IMR-90 (cell line): Measurements from ENCODE around the gene ITGA6. TPM values are rescaled to one million over a fixed set of nuclear protein-coding genes. Genes with fewer than 3 reads are reported as not detected.

Experiments used
- ATAC-seq: fragments of 200-7000 bp; cut with Tn5 transposase; 2 replicates; pipeline ENCODE4 v1.9.1; 2020; ENCODE audit warnings: low read depth, mild to moderate bottlenecking, moderate library complexity
- BruUV-seq: library from RNA; stranded (reverse); fragments of 400-500 nt; replicated peaks from 2 replicates; lab custom pipeline; 2021; lab: Mats Ljungman, UMichigan
- CTCF ChIA-PET: fragments of 300-600 bp; formaldehyde crosslinking; extraction: SDS; loops from one replicate; lab custom pipeline; 2021; ENCODE audit warnings: antibody characterized with exemption; lab: Yijun Ruan, JAX
- POLR2A ChIA-PET: fragments of 300-600 bp; sonication (Branson Sonifier 250); formaldehyde crosslinking; loops from one replicate; lab custom pipeline; 2022; ENCODE audit warnings: antibody characterized with exemption; ENCODE audit not compliant: unreplicated experiment; lab: Charles Lee
- DNase-seq: peaks from one replicate; pipeline ENCODE4 v3.0.0; 2013
- H2AFZ ChIP-seq: replicated peaks from 2 replicates; pipeline ENCODE3; 2013; ENCODE audit warnings: low read length, mild to moderate bottlenecking; ENCODE audit not compliant: poor library complexity
- H2AK5ac ChIP-seq: 2 replicates; pipeline ENCODE4 v1.6.1; 2013; ENCODE audit warnings: low read depth, low read length, inconsistent platforms
- H2AK9ac ChIP-seq: replicated peaks from 2 replicates; pipeline ENCODE3; 2013; ENCODE audit warnings: mild to moderate bottlenecking, low read depth, low read length, moderate library complexity; ENCODE audit not compliant: poor library complexity
- H2BK120ac ChIP-seq: 2 replicates; pipeline ENCODE4 v1.6.1; 2013; ENCODE audit warnings: low read depth, low read length, inconsistent platforms
- H2BK15ac ChIP-seq: 3 replicates; pipeline ENCODE4 v1.6.1; 2013; ENCODE audit warnings: low read depth, low read length, inconsistent platforms
- H2BK20ac ChIP-seq: 2 replicates; pipeline ENCODE4 v1.6.1; 2013; ENCODE audit warnings: low read depth, mild to moderate bottlenecking, inconsistent platforms, low read length, moderate library complexity
- H2BK5ac ChIP-seq: 2 replicates; pipeline ENCODE4 v1.6.1; 2013; ENCODE audit warnings: mild to moderate bottlenecking, low read depth, low read length, inconsistent platforms; ENCODE audit not compliant: poor library complexity, severe bottlenecking
- H3K14ac ChIP-seq: replicated peaks from 2 replicates; pipeline ENCODE4 v1.6.1; 2013; ENCODE audit warnings: low read depth, low read length, inconsistent platforms
- H3K18ac ChIP-seq: 2 replicates; pipeline ENCODE4 v1.6.1; 2013; ENCODE audit warnings: low read depth, low read length, control low read depth
- H3K23ac ChIP-seq: 2 replicates; pipeline ENCODE4 v1.6.1; 2013; ENCODE audit warnings: low read depth, low read length, inconsistent platforms
- H3K27ac ChIP-seq: 2 replicates; pipeline ENCODE4 v1.5.1; 2013; ENCODE audit warnings: mild to moderate bottlenecking, control low read depth, low read length; ENCODE audit not compliant: insufficient read depth
- H3K27me3 ChIP-seq: 2 replicates; pipeline ENCODE4 v1.6.1; 2013; ENCODE audit warnings: low read length; ENCODE audit not compliant: control insufficient read depth, insufficient read depth
- H3K36me3 ChIP-seq: 2 replicates; pipeline ENCODE4 v1.6.1; 2013; ENCODE audit warnings: low read length, mixed read lengths; ENCODE audit not compliant: control insufficient read depth, insufficient read depth
- H3K4ac ChIP-seq: 2 replicates; pipeline ENCODE4 v1.6.1; 2013; ENCODE audit warnings: low read depth, low read length, inconsistent platforms
- H3K4me1 ChIP-seq: 2 replicates; pipeline ENCODE4 v1.6.1; 2013; ENCODE audit warnings: low read length, mixed read lengths; ENCODE audit not compliant: control insufficient read depth, insufficient read depth
- H3K4me2 ChIP-seq: 2 replicates; pipeline ENCODE4 v1.6.1; 2013; ENCODE audit warnings: low read depth, mild to moderate bottlenecking, control low read depth, low read length, moderate library complexity
- H3K4me3 ChIP-seq: 2 replicates; pipeline ENCODE4 v1.5.1; 2013; ENCODE audit warnings: low read depth, mild to moderate bottlenecking, control low read depth, low read length, moderate library complexity; ENCODE audit not compliant: insufficient read depth
- H3K56ac ChIP-seq: 2 replicates; pipeline ENCODE4 v1.6.1; 2013; ENCODE audit warnings: low read length, inconsistent platforms; ENCODE audit not compliant: insufficient read depth; ENCODE audit errors: extremely low read depth
- H3K79me1 ChIP-seq, 2 experiments: 2 replicates each; pipeline ENCODE4 v1.6.1; 2013; ENCODE audit warnings: low read length in 2 of 2, inconsistent platforms in 1 of 2, low read depth in 1 of 2
- H3K9ac ChIP-seq: 2 replicates; pipeline ENCODE4 v1.6.1; 2013; ENCODE audit warnings: low read depth, low read length, control low read depth
- H3K9me1 ChIP-seq: 2 replicates; pipeline ENCODE4 v1.6.1; 2013; ENCODE audit warnings: low read length, inconsistent platforms; ENCODE audit not compliant: insufficient read depth
- H3K9me3 ChIP-seq: 2 replicates; pipeline ENCODE4 v1.6.1; 2013; ENCODE audit warnings: low read length; ENCODE audit not compliant: control insufficient read depth, insufficient read depth
- H4K20me1 ChIP-seq: 2 replicates; pipeline ENCODE4 v1.6.1; 2013; ENCODE audit warnings: low read length, inconsistent platforms; ENCODE audit not compliant: insufficient read depth
- H4K5ac ChIP-seq: 2 replicates; pipeline ENCODE4 v1.6.1; 2013; ENCODE audit warnings: mild to moderate bottlenecking, low read depth, low read length, control low read depth
- H4K8ac ChIP-seq, 2 experiments: 2 replicates each; pipeline ENCODE4 v1.6.1; 2013; ENCODE audit warnings: low read depth in 2 of 2, low read length in 2 of 2, control low read depth in 1 of 2, inconsistent platforms in 1 of 2
- H4K91ac ChIP-seq: 2 replicates; pipeline ENCODE4 v1.6.1; 2013; ENCODE audit warnings: low read depth, low read length, inconsistent platforms; ENCODE audit not compliant: insufficient read depth
- CEBPB ChIP-seq: IDR thresholded peaks from 2 replicates; pipeline ENCODE4 v1.6.1; 2012; ENCODE audit warnings: low read depth, low read length, improper control_type of control experiment
- CHD1 ChIP-seq: IDR thresholded peaks from 2 replicates; pipeline ENCODE4 v1.6.1; 2012; ENCODE audit warnings: low read depth, low read length, improper control_type of control experiment
- CTCF ChIP-seq: conservative IDR thresholded peaks from 2 replicates; pipeline ENCODE4 v1.5.1; 2012; ENCODE audit warnings: mild to moderate bottlenecking, low read depth, low read length, improper control_type of control experiment
- ELK1 ChIP-seq: fragments of 150-350 bp; IDR thresholded peaks from 2 replicates; pipeline ENCODE4 v1.6.1; 2016; ENCODE audit warnings: low read depth, mild to moderate bottlenecking, low read length, moderate library complexity, borderline replicate concordance
- FOS ChIP-seq: fragments of 150-350 bp; IDR thresholded peaks from 2 replicates; pipeline ENCODE4 v1.6.1; 2016; ENCODE audit warnings: low read depth, low read length
- MAFK ChIP-seq: IDR thresholded peaks from 2 replicates; pipeline ENCODE4 v1.6.1; 2012; ENCODE audit warnings: low read depth, low read length, improper control_type of control experiment
- MAZ ChIP-seq: IDR thresholded peaks from 2 replicates; pipeline ENCODE4 v1.6.1; 2012; ENCODE audit warnings: low read depth, mild to moderate bottlenecking, low read length, improper control_type of control experiment, moderate library complexity, borderline replicate concordance
- MXI1 ChIP-seq: IDR thresholded peaks from 2 replicates; pipeline ENCODE4 v1.6.1; 2012; ENCODE audit warnings: low read depth, mild to moderate bottlenecking, low read length, moderate library complexity, borderline replicate concordance
- NFE2L2 ChIP-seq: fragments of 150-350 bp; IDR thresholded peaks from 2 replicates; pipeline ENCODE4 v1.6.1; 2016; ENCODE audit warnings: low read depth, mild to moderate bottlenecking, low read length
- RAD21 ChIP-seq: IDR thresholded peaks from 2 replicates; pipeline ENCODE4 v1.6.1; 2012; ENCODE audit warnings: low read length, improper control_type of control experiment
- RCOR1 ChIP-seq: IDR thresholded peaks from 2 replicates; pipeline ENCODE4 v1.6.1; 2012; ENCODE audit warnings: mild to moderate bottlenecking, low read length, improper control_type of control experiment; ENCODE audit not compliant: insufficient replicate concordance
- RFX5 ChIP-seq: IDR thresholded peaks from 2 replicates; pipeline ENCODE4 v1.8.0; 2012; ENCODE audit warnings: low read depth, mild to moderate bottlenecking, low read length, moderate library complexity
- SMC3 ChIP-seq: fragments of 150-350 bp; IDR thresholded peaks from 2 replicates; pipeline ENCODE4 v1.6.1; 2016; ENCODE audit warnings: low read depth, mild to moderate bottlenecking, antibody characterized with exemption, low read length, moderate library complexity
- WGBS, 2 experiments: methylation state at CpG; one replicate each; pipeline versions ENCODE4 v1.1.5 to v1.1.7; 2013; ENCODE audit warnings: missing lambda C conversion rate in 2 of 2; ENCODE audit not compliant: insufficient read length in 1 of 2; ENCODE audit errors: extremely low coverage in 2 of 2; 5-methylcytosine and 5-hydroxymethylcytosine counted together
- dilution Hi-C: fragments of 300-500 bp; cut with HindIII; formaldehyde crosslinking; loops from one replicate; pipeline ENCODE4 v1.14.3; 2018; ENCODE audit warnings: low sequenced_read_pairs; ENCODE audit not compliant: unreplicated experiment
- in situ Hi-C: fragments of 300-500 bp; cut with MboI; formaldehyde crosslinking; loops from 3 replicates; pipeline ENCODE4 v1.14.3; 2019; ENCODE audit warnings: low sequenced_read_pairs, inconsistent platforms, mixed read lengths
- intact Hi-C: fragments of 100-400 bp; cut with micrococcal nuclease; formaldehyde crosslinking; loops from 2 replicates; pipeline ENCODE4 v1.10.0; 2022
- polyA plus RNA-seq, 3 experiments: library from polyadenylated mRNA; depleted of rRNA; stranded (reverse); fragments of >200 nt; gene quantifications; 2 replicates each; pipeline ENCODE4 v1.2.3, GENCODE V29; 2012; ENCODE audit warnings: low replicate concordance in 1 of 3
- total RNA-seq: library from RNA; depleted of rRNA; stranded (reverse); fragments of >200 nt; gene quantifications from 2 replicates; pipeline ENCODE4 v1.2.3, GENCODE V29; 2012
- TF ChIP-seq, protein P1 (sequence below): fragments of 150-350 bp; IDR thresholded peaks from 2 replicates; pipeline ENCODE4 v1.6.1; 2017; ENCODE audit warnings: mild to moderate bottlenecking, antibody characterized with exemption, low read length, low read depth

The ITGA6 gene
- total and polyA plus RNA-seq, 2 of the 4 experiments (the other 2 are of a cell fraction): 12.5 to 43.9 TPM

DNA sequence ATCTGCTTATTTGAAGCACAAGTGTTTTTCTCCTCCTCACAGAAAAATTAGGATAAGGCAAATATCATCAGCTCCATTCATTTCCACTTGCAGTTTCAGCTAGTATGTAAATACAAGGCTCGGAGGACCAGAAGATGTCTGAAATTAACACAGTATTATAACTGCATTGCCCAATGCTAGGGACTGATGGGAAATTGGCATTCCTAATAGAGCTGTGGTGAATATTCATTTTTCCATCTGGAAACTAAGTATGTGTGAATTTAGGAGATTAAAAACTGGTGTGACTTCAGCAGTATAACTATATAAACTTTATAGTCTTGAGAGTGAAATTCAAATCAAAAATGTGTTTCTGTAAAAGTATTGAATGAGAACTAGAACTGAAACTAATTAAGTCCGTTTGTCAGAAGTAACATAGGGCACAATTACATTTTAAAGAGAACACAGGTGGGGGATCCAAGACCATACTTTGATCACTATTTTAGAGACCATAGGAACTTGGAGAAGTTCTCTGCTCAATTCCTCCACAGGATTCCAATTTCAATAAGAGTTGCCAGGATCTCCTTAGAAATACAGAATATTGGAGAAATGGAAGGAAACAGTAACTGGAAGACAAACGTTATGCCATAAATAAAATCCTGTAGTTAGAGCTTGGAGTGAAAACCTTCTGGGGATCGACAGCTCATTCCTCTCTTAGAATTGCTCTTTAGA is 12.1 kb upstream of the ITGA6 start:
- H3K9me1 ChIP-seq: no peaks in the 10 kb centered on the region
- ATAC-seq (no peak), DNase-seq (no peak)
- H2AK9ac ChIP-seq: no peak overlapping the region
- CTCF ChIA-PET: no interaction called here
- no peaks in the 10 kb centered on the region; the same call in none of the 2 replicates for H3K9me3 ChIP-seq
- H2BK20ac ChIP-seq: no peak overlapping the region
- POLR2A ChIA-PET: no interaction called here
- H3K4me1 ChIP-seq: no peaks in the 10 kb centered on the region
- H3K4me2 ChIP-seq: no peak overlapping the region
- H4K5ac ChIP-seq: no peak overlapping the region
- no peak overlapping the region for H4K91ac ChIP-seq
- WGBS, 2 experiments: 100% methylated on average over 1 of the region's 4 CpGs; no CpG with 5 or more reads in 1 of the 2 experiments
- H2AFZ ChIP-seq: no peak overlapping the region
- no peaks in the 10 kb centered on the region for H3K79me1 ChIP-seq
- peaks cover 1% of the 10 kb centered on the region for H3K27me3 ChIP-seq
- no peak for TF ChIP-seq ELK1
- no peak for TF ChIP-seq MAFK
- no peak for TF ChIP-seq CEBPB
- TF ChIP-seq, protein P1, sequence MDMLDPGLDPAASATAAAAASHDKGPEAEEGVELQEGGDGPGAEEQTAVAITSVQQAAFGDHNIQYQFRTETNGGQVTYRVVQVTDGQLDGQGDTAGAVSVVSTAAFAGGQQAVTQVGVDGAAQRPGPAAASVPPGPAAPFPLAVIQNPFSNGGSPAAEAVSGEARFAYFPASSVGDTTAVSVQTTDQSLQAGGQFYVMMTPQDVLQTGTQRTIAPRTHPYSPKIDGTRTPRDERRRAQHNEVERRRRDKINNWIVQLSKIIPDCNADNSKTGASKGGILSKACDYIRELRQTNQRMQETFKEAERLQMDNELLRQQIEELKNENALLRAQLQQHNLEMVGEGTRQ: no peak
- no peak for TF ChIP-seq SMC3
- TF ChIP-seq NFE2L2: no peak
- no peak for TF ChIP-seq RAD21
- no peak for TF ChIP-seq CHD1
- TF ChIP-seq MXI1: no peak
- no peak for TF ChIP-seq RFX5
- no peak for TF ChIP-seq FOS
- no peak for TF ChIP-seq CTCF
- no peak for TF ChIP-seq MAZ
- TF ChIP-seq RCOR1: no peak
- H3K36me3 ChIP-seq: no peaks in the 10 kb centered on the region
- H3K9ac ChIP-seq: no peak overlapping the region
- no peak overlapping the region for H3K23ac ChIP-seq
- H4K8ac ChIP-seq: no peak overlapping the region
- H3K18ac ChIP-seq: no peak overlapping the region
- no peak overlapping the region for H2BK5ac ChIP-seq
- in situ Hi-C loops: no loop called here
- no peak overlapping the region for H2BK15ac ChIP-seq
- intact Hi-C loops: no loop called here
- H3K4ac ChIP-seq: no peak overlapping the region
- H3K4me3 ChIP-seq: no peak overlapping the region
- no peak overlapping the region for H3K27ac ChIP-seq
- no peaks in the 10 kb centered on the region for H4K20me1 ChIP-seq
- no peak overlapping the region for H3K14ac ChIP-seq
- H2BK120ac ChIP-seq: no peak overlapping the region
- no peak overlapping the region for H3K56ac ChIP-seq
- H2AK5ac ChIP-seq: no peak overlapping the region
- dilution Hi-C loops: no loop called here
- no TSS peak for BruUV-seq
